ENCODE measurements around the gene RNASE8.

RNASE8 gene

DNA sequence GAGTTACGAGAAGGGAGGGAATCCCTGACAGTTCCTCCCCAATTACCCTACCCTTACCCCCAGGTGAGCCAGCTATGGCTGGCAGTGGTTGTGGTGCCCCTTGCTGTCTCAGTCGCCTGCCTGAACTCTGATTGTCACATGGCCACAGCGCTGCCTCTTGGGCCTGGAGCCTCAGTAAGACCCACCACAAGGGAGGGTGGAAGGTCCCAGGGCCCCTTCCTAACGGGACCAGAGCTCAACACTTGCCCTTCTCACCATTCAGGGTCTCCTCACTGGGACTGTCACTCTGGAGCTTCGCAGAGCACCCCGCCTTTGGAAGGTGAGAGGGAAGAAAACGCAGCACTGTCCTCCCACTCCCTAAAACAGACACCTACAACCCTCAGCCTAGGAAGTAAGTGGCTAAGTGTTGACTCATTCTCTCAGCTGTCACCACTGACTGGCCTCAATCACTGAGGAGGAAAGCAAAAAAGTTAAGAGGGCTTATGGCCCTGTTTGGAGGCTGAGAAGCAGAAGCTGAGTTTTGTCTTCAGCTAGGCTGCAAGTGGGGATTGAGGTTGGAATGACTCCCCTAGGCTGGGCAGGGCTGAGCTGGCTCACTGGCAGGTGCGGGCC, 44.3 kb downstream of the RNASE8 start:
- Histone ChIP-seq H3K36me3 (replicated peaks; ENCODE audit: low read depth, low read length) (no peaks in the 10 kb centered on the region), H3K27ac (ENCODE audit: low read length) (no peak overlapping the region), H4K20me1 (ENCODE audit: insufficient read depth, low read length) (no peaks in the 10 kb centered on the region), H3K4me3 (ENCODE audit: low read length) (no peak overlapping the region), H2AFZ (ENCODE audit: low read depth, low read length) (no peak overlapping the region), H3K9me3 (ENCODE audit: insufficient read depth, low read length) (no peaks in the 10 kb centered on the region), H3K9ac (ENCODE audit: low read length) (no peak overlapping the region), H3K4me2 (ENCODE audit: low read length) (no peak overlapping the region), H3K4me1 (ENCODE audit: low read length) (peaks cover 37% of the 10 kb centered on the region), H3K27me3 (ENCODE audit: low read depth, low read length) (no peaks in the 10 kb centered on the region), H3K79me2 (ENCODE audit: low read length) (no peaks in the 10 kb centered on the region)
- no peak for TF ChIP-seq EZH2phosphoT487 (IDR thresholded peaks at IDR 0.05; ENCODE audit: low read depth)
- TF ChIP-seq, protein P1, sequence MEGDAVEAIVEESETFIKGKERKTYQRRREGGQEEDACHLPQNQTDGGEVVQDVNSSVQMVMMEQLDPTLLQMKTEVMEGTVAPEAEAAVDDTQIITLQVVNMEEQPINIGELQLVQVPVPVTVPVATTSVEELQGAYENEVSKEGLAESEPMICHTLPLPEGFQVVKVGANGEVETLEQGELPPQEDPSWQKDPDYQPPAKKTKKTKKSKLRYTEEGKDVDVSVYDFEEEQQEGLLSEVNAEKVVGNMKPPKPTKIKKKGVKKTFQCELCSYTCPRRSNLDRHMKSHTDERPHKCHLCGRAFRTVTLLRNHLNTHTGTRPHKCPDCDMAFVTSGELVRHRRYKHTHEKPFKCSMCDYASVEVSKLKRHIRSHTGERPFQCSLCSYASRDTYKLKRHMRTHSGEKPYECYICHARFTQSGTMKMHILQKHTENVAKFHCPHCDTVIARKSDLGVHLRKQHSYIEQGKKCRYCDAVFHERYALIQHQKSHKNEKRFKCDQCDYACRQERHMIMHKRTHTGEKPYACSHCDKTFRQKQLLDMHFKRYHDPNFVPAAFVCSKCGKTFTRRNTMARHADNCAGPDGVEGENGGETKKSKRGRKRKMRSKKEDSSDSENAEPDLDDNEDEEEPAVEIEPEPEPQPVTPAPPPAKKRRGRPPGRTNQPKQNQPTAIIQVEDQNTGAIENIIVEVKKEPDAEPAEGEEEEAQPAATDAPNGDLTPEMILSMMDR (IDR thresholded peaks at IDR 0.05; ENCODE audit: low read depth, low read length): no peak

GRCh38 chr14:21102521-21103410, 45.1 kb downstream of the RNASE8 start:
- 0 out of 2 replicates have a peak overlapping the region, but pooled peaks have one; percentile 1 for H3K27ac ChIP-seq (ENCODE audit: low read length)
- peaks cover 37% of the 10 kb centered on the region for H3K4me1 ChIP-seq (ENCODE audit: low read length)
- H3K4me2 ChIP-seq (ENCODE audit: low read length): peak overlapping the region; percentile 93
- H3K9me3 ChIP-seq (ENCODE audit: insufficient read depth, low read length): no peaks in the 10 kb centered on the region
- H3K79me2 ChIP-seq (ENCODE audit: low read length): no peaks in the 10 kb centered on the region
- H3K9ac ChIP-seq (ENCODE audit: low read length): peak overlapping the region; percentile 92
- H3K4me3 ChIP-seq (ENCODE audit: low read length): peak overlapping the region; percentile 84
- TF ChIP-seq EZH2phosphoT487 (IDR thresholded peaks at IDR 0.05; ENCODE audit: low read depth): no peak
- TF ChIP-seq, protein P1 (IDR thresholded peaks at IDR 0.05; ENCODE audit: low read depth, low read length): no peak
- H4K20me1 ChIP-seq (ENCODE audit: insufficient read depth, low read length): no peaks in the 10 kb centered on the region
- H3K36me3 ChIP-seq (replicated peaks; ENCODE audit: low read depth, low read length): no peaks in the 10 kb centered on the region
- H3K27me3 ChIP-seq (ENCODE audit: low read depth, low read length): no peaks in the 10 kb centered on the region
- H2AFZ ChIP-seq (ENCODE audit: low read depth, low read length): peak overlapping the region; percentile 57

DNA sequence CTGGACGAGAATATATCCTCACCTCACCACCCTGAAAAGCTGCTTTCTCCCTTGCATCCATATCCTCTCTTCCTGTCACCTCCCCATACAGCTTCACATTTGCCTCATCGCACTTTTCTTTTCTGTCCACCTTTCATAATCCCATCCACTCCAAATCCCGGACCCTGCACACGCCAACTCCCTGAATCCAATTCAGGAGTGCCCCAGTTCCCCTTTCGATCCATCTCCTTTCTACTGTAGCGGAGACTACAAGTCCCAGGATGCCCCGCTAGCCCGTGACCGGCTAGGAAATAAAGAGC, 45.7 kb downstream of the RNASE8 start:
- H4K20me1 ChIP-seq (ENCODE audit: insufficient read depth, low read length): no peaks in the 10 kb centered on the region
- no peaks in the 10 kb centered on the region for H3K9me3 ChIP-seq (ENCODE audit: insufficient read depth, low read length)
- H3K27me3 ChIP-seq (ENCODE audit: low read depth, low read length): no peaks in the 10 kb centered on the region
- no peaks in the 10 kb centered on the region for H3K36me3 ChIP-seq (replicated peaks; ENCODE audit: low read depth, low read length)
- H3K4me3 ChIP-seq (ENCODE audit: low read length): peak overlapping the region; percentile 84
- H3K27ac ChIP-seq (ENCODE audit: low read length): peak overlapping the region; percentile 1; the same call in 1 of the 2 replicates
- peak overlapping the region; percentile 93 for H3K4me2 ChIP-seq (ENCODE audit: low read length)
- peaks cover 43% of the 10 kb centered on the region for H3K4me1 ChIP-seq (ENCODE audit: low read length)
- H3K9ac ChIP-seq (ENCODE audit: low read length): peak overlapping the region; percentile 92
- peak overlapping the region; percentile 57 for H2AFZ ChIP-seq (ENCODE audit: low read depth, low read length)
- no peaks in the 10 kb centered on the region for H3K79me2 ChIP-seq (ENCODE audit: low read length)
- TF ChIP-seq, protein P1 (IDR thresholded peaks at IDR 0.05; ENCODE audit: low read depth, low read length): no peak; the same call in 1 of the 2 replicates
- TF ChIP-seq EZH2phosphoT487 (IDR thresholded peaks at IDR 0.05; ENCODE audit: low read depth): no peak

DNA sequence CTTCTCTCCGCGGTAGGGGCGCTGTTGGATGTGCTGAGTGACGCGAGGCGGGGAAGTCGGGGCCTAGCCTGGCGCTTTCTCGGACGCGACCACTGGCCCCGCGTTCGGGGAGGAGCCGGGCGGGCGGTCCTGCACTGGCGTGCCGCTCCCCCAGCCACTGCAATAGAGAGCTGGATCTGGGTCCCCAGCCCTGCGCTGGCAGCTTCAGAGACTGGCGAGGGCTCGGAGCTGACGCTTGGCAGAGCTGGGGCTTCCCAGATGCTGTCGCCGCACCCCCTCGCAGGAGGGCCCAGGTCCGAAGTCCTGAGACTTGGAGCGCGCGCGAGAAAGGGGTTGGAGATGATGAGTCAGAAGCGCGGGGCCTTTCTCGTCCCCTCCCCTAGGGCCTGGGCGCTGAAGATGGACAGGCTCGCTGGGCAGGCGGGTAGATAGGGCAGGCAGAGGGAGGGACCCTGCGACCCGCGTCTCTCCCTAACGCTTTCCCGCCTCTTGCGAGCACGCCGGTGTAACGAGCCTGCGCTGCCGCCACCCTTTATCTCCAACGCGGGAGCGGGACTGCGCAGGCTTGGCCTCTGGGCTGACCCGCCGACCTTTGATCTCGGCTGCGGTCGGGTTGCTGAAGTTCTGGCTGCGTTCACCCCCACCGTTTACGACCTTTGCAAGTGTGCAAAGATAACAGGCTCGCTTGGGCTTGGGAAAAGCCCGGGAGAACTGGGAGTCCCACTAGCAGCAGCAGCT, 46.3 kb downstream of the RNASE8 start:
- no peak for TF ChIP-seq EZH2phosphoT487 (IDR thresholded peaks at IDR 0.05; ENCODE audit: low read depth)
- TF ChIP-seq, protein P1 (IDR thresholded peaks at IDR 0.05; ENCODE audit: low read depth, low read length): peak; percentile 63; the same call in 1 of the 2 replicates
- Histone ChIP-seq H3K27ac (ENCODE audit: low read length) (peak overlapping the region; percentile 68), H3K4me3 (ENCODE audit: low read length) (peak overlapping the region; percentile 84), H3K9me3 (ENCODE audit: insufficient read depth, low read length) (no peaks in the 10 kb centered on the region), H3K79me2 (ENCODE audit: low read length) (no peaks in the 10 kb centered on the region), H2AFZ (ENCODE audit: low read depth, low read length) (no peak overlapping the region; the same call in 1 of the 2 replicates), H3K36me3 (replicated peaks; ENCODE audit: low read depth, low read length) (no peaks in the 10 kb centered on the region), H3K4me2 (ENCODE audit: low read length) (peak overlapping the region; percentile 93), H3K9ac (ENCODE audit: low read length) (peak overlapping the region; percentile 92), H3K4me1 (ENCODE audit: low read length) (peaks cover 48% of the 10 kb centered on the region), H3K27me3 (ENCODE audit: low read depth, low read length) (no peaks in the 10 kb centered on the region), H4K20me1 (ENCODE audit: insufficient read depth, low read length) (no peaks in the 10 kb centered on the region)

All from OCI-LY3 (cell line).